Activated CD4-positive, alpha-beta T cell treated with anti-CD3 and anti-CD28 coated beads for 36 hours (primary cell): Measurements from ENCODE around the gene KCTD18. TPM values are rescaled to one million over a fixed set of nuclear protein-coding genes. Genes with fewer than 3 reads are reported as not detected.
A peak's percentile ranks its signal among the peaks of the same experiment; 100 is the strongest.

Experiments used
- ATAC-seq: fragments of 200-7000 bp; cut with Tn5 transposase; one replicate; pipeline ENCODE4 v1.10.0; 2021; ENCODE audit warnings: mild to moderate bottlenecking, moderate library complexity
- CTCF ChIA-PET: fragments of 350-600 bp; sonication (Branson Sonifier 250); formaldehyde crosslinking; loops from one replicate; lab custom pipeline; 2021; ENCODE audit warnings: antibody characterized with exemption; lab: Charles Lee
- POLR2A ChIA-PET: fragments of 350-600 bp; sonication (Branson Sonifier 250); formaldehyde crosslinking; loops from one replicate; lab custom pipeline; 2021; ENCODE audit warnings: antibody characterized with exemption, inconsistent platforms; lab: Charles Lee
- DNase-seq: peaks from one replicate; pipeline ENCODE4 v3.0.0-alpha.2; 2020
- H3K27ac Mint-ChIP-seq: one replicate; pipeline ENCODE4 v1.8.0; 2021; ENCODE audit warnings: mixed read lengths
- H3K27me3 Mint-ChIP-seq: one replicate; pipeline ENCODE4 v1.8.0; 2021; ENCODE audit warnings: mixed read lengths
- H3K36me3 Mint-ChIP-seq: one replicate; pipeline ENCODE4 v1.8.0; 2021; ENCODE audit warnings: low read depth, mixed read lengths
- H3K4me1 Mint-ChIP-seq: one replicate; pipeline ENCODE4 v1.8.0; 2021; ENCODE audit warnings: mixed read lengths
- H3K4me3 Mint-ChIP-seq: one replicate; pipeline ENCODE4 v1.8.0; 2021; ENCODE audit warnings: mild to moderate bottlenecking, moderate library complexity, mixed read lengths
- H3K9me3 Mint-ChIP-seq: one replicate; pipeline ENCODE4 v1.8.0; 2021; ENCODE audit warnings: low read depth, mixed read lengths
- intact Hi-C, 2 experiments: fragments of 100-400 bp; cut with DNase I in 1 of 2; cut with micrococcal nuclease in 1 of 2; formaldehyde crosslinking; loops; one replicate each; pipeline versions ENCODE4 v1.14.2 to v1.15.1; 2022 to 2024; cut with DNase I, micrococcal nuclease
- total RNA-seq, 2 experiments: library from RNA; stranded (reverse); gene quantifications; one replicate each; pipeline ENCODE4 v1.2.3, GENCODE V29; 2021

The KCTD18 gene
- total RNA-seq, 2 experiments from 2014 or later = 15.9 to 17.4 TPM

- Mint-ChIP-seq H3K4me1 (no peaks in the 10 kb centered on the region), H3K4me3 (no peak overlapping the region), H3K9me3 (no peaks in the 10 kb centered on the region), H3K27me3 (no peaks in the 10 kb centered on the region), H3K27ac (no peak overlapping the region), H3K36me3 (peaks cover 21% of the 10 kb centered on the region)
- intact Hi-C loops = no loop called here
- CTCF ChIA-PET = no interaction called here
- POLR2A ChIA-PET = no interaction called here
- DNase-seq (no peak), ATAC-seq (no peak)
These were observed 21.7 kb downstream of the KCTD18 start for GRCh38 chr2:200488169-200488568.

- DNase-seq (no peak), ATAC-seq (no peak)
- ChIA-PET CTCF (interaction anchor here (1.4 to 6.7 kb wide), 4 partner anchors 14 to 507 kb away, joined by 3 to 44 read pairs (median 5); no protein-coding TSS in a partner anchor), POLR2A (no interaction called here)
- no peaks in the 10 kb centered on the region for H3K9me3 Mint-ChIP-seq
- no peaks in the 10 kb centered on the region for H3K4me1 Mint-ChIP-seq
- H3K27me3 Mint-ChIP-seq = no peaks in the 10 kb centered on the region
- no peak overlapping the region for H3K4me3 Mint-ChIP-seq
- no peak overlapping the region for H3K27ac Mint-ChIP-seq
- intact Hi-C loops = no loop called here
- H3K36me3 Mint-ChIP-seq = peaks cover 14% of the 10 kb centered on the region
These were observed 23.3 kb downstream of the KCTD18 start for GRCh38 chr2:200486529-200486928.

- POLR2A ChIA-PET = interaction anchor here (0.7 kb wide), 1 partner anchor 573 kb away, joined by 3 read pairs; no protein-coding TSS in a partner anchor
- ATAC-seq (no peak), DNase-seq (no peak)
- intact Hi-C loops = loop anchor here in 1 of 2 experiments (5.0 kb wide), 1 partner anchor 252 kb away; no protein-coding TSS in a partner anchor
- Mint-ChIP-seq H3K27ac (no peak overlapping the region), H3K4me3 (no peak overlapping the region), H3K9me3 (no peaks in the 10 kb centered on the region), H3K27me3 (no peaks in the 10 kb centered on the region), H3K36me3 (peaks cover 5% of the 10 kb centered on the region), H3K4me1 (peaks cover 2% of the 10 kb centered on the region)
- CTCF ChIA-PET = interaction anchor here (0.7 to 6.7 kb wide), 9 partner anchors 9 to 692 kb away, joined by 3 to 44 read pairs (median 4); partner anchors contain the start of gene KCTD18
These were observed 24.9 kb downstream of the KCTD18 start for GRCh38 chr2:200484934-200485333.

DNA sequence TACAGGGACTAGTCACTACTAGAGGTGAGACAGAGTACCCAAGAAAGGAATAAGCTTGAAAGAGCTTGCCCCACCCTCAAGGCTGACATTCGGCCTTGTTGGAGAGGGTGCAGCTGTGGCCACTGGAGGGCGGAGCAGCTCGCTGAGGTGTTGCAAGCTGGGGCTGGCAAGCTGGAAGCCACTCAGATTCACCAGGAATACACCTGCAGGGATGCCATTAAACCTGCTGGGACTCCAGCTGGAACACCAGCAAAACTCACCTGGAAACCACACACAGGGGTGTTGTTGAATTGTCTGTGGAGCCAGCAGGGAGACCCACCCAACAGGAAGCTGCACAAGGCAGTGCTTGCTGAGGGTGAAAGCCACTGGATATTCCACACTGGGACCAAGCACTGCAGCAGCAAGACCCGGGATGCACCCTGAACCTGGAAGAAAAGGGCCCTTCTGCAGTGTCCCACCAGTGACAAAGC is 26.1 kb downstream of the KCTD18 start:
- ATAC-seq (peak; percentile 69), DNase-seq (peak; percentile 72)
- no peaks in the 10 kb centered on the region for H3K36me3 Mint-ChIP-seq
- H3K27me3 Mint-ChIP-seq = no peaks in the 10 kb centered on the region
- no peaks in the 10 kb centered on the region for H3K9me3 Mint-ChIP-seq
- no peak overlapping the region for H3K27ac Mint-ChIP-seq
- ChIA-PET CTCF (interaction anchor here (0.6 to 6.7 kb wide), 16 partner anchors 10 to 694 kb away, joined by 3 to 44 read pairs (median 4); partner anchors contain the start of gene SPATS2L), POLR2A (no interaction called here)
- intact Hi-C loops = loop anchor here in 1 of 2 experiments (5.0 kb wide), 1 partner anchor 254 kb away; no protein-coding TSS in a partner anchor
- no peak overlapping the region for H3K4me3 Mint-ChIP-seq
- H3K4me1 Mint-ChIP-seq = peaks cover 5% of the 10 kb centered on the region

DNA sequence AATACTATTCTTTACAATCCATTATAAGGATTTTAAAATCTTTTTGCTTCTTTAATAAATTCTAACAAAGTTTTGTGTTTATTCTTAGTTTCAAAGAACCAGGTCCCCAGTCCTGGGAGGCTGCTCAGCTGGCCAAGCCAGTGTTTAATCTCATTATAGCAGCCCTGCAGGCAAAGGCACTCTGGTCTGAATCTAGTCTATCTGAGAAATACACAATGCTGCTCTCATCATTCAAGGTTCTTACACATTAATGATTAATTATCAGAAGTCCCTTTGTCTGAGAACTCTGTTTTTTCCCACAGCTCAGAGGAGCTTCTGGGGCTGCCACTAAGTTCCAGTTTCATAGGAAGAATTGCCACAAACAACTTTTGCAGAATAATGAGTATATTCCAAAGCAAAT is 27.7 kb downstream of the KCTD18 start:
- H3K4me3 Mint-ChIP-seq = no peak overlapping the region
- no peaks in the 10 kb centered on the region for H3K36me3 Mint-ChIP-seq
- intact Hi-C loops = loop anchor here in 1 of 2 experiments (5.0 kb wide), 1 partner anchor 255 kb away; no protein-coding TSS in a partner anchor
- DNase-seq (no peak), ATAC-seq (no peak)
- peaks cover 5% of the 10 kb centered on the region for H3K4me1 Mint-ChIP-seq
- ChIA-PET CTCF (interaction anchor here (0.6 to 6.7 kb wide), 22 partner anchors 11 to 632 kb away, joined by 3 to 44 read pairs (median 4); partner anchors contain the start of gene FTCDNL1), POLR2A (interaction anchor here (0.7 kb wide), 1 partner anchor 256 kb away, joined by 3 read pairs; no protein-coding TSS in a partner anchor)
- H3K9me3 Mint-ChIP-seq = no peaks in the 10 kb centered on the region
- H3K27me3 Mint-ChIP-seq = no peaks in the 10 kb centered on the region
- H3K27ac Mint-ChIP-seq = no peak overlapping the region

DNA sequence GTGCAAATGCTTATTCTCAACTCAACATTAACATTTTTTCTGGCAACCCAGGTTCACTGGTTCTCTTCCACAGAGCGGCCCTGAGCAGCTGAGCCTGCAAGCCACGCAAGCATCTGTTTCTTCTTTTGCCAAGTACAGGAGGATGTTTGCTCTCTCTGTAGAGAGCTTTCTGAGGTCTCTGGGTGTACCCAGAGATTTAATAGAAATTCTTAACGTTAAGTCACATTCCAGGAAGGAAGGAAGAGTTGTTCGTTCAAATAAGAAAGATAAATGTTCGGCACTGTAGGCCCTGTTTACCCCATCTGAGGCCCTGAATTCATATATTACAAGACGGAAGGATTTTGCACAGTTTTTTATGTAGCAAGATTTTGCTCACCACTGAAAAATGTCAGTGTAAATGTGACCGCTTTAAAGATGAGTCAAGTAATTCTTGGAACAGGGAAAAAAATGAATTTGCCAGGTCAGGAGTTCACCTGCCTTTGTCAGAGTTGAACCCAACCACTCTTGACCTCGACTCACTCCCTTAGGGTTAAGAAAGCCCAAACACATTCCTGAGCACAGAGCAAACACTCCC is 30.1 kb downstream of the KCTD18 start:
- H3K27ac Mint-ChIP-seq = no peak overlapping the region
- intact Hi-C loops = loop anchor here in 1 of 2 experiments (5.0 kb wide), 1 partner anchor 258 kb away; no protein-coding TSS in a partner anchor
- peaks cover 5% of the 10 kb centered on the region for H3K4me1 Mint-ChIP-seq
- no peaks in the 10 kb centered on the region for H3K27me3 Mint-ChIP-seq
- ATAC-seq (no peak), DNase-seq (no peak)
- POLR2A ChIA-PET = no interaction called here
- H3K4me3 Mint-ChIP-seq = no peak overlapping the region
- CTCF ChIA-PET = interaction anchor here (1.2 to 6.7 kb wide), 4 partner anchors 12 to 501 kb away, joined by 3 to 44 read pairs (median 7); no protein-coding TSS in a partner anchor
- H3K9me3 Mint-ChIP-seq = no peaks in the 10 kb centered on the region
- no peaks in the 10 kb centered on the region for H3K36me3 Mint-ChIP-seq

DNA sequence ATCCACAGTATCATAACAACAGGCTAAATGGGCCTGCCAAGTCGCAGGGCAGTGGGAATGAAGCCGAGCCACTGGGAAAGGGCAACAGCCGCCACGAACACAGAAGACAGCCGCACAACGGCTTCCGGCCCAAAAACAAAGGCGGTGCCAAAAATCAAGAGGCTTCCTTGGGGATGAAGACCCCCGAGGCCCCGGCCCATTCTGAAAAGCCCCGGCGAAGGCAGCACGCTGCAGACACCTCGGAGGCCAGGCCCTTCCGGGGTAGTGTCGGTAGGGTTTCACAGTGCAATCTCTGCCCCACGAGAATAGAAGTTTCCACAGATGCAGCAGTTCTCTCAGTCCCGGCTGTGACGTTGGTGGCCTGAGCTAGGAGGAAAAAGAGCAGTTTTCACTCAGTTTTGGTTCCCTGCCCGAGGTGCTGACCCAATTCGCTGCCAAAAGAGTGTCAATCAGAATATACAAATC is 32.2 kb downstream of the KCTD18 start:
- no peaks in the 10 kb centered on the region for H3K27me3 Mint-ChIP-seq
- no peaks in the 10 kb centered on the region for H3K9me3 Mint-ChIP-seq
- ATAC-seq (no peak), DNase-seq (no peak)
- H3K4me1 Mint-ChIP-seq = peaks cover 5% of the 10 kb centered on the region
- no peaks in the 10 kb centered on the region for H3K36me3 Mint-ChIP-seq
- CTCF ChIA-PET = interaction anchor here (0.6 to 1.8 kb wide), 2 partner anchors 10 to 91 kb away, joined by 3 to 8 read pairs; no protein-coding TSS in a partner anchor
- H3K27ac Mint-ChIP-seq = no peak overlapping the region
- intact Hi-C loops = no loop called here
- no peak overlapping the region for H3K4me3 Mint-ChIP-seq
- POLR2A ChIA-PET = no interaction called here

DNA sequence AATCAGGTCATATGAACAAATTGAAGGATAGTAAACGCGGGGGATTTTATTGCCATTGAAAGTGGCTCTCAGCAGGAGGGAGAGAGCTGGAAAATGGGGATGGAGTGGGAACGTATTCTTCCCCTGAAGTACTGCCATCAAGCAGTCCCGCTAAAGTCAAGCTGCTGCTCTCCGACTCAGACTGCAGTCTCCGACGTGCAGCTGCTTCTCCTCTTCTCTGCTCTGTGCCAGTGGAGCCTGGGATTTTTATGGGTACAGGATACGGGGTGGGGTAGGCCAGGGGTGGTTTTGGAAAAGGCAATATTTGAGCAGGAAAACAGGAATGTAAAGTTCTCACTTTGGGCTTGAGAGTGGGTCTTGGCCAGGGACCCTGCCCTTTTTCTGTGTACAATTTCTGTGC is 33.0 kb downstream of the KCTD18 start:
- Mint-ChIP-seq H3K4me3 (no peak overlapping the region), H3K36me3 (no peaks in the 10 kb centered on the region), H3K27ac (no peak overlapping the region), H3K4me1 (peaks cover 5% of the 10 kb centered on the region), H3K9me3 (no peaks in the 10 kb centered on the region), H3K27me3 (no peaks in the 10 kb centered on the region)
- intact Hi-C loops = no loop called here
- DNase-seq (no peak), ATAC-seq (no peak)
- ChIA-PET CTCF (no interaction called here), POLR2A (no interaction called here)

- peaks cover 2% of the 10 kb centered on the region for H3K36me3 Mint-ChIP-seq
- ATAC-seq (no peak), DNase-seq (no peak)
- intact Hi-C loops = no loop called here
- ChIA-PET POLR2A (no interaction called here), CTCF (interaction anchor here (0.7 to 1.2 kb wide), 2 partner anchors 10 to 500 kb away, joined by 3 read pairs; no protein-coding TSS in a partner anchor)
- H3K9me3 Mint-ChIP-seq = no peaks in the 10 kb centered on the region
- peaks cover 10% of the 10 kb centered on the region for H3K4me1 Mint-ChIP-seq
- no peak overlapping the region for H3K4me3 Mint-ChIP-seq
- no peaks in the 10 kb centered on the region for H3K27me3 Mint-ChIP-seq
- no peak overlapping the region for H3K27ac Mint-ChIP-seq
These were observed 34.1 kb downstream of the KCTD18 start for GRCh38 chr2:200475795-200476194.

DNA sequence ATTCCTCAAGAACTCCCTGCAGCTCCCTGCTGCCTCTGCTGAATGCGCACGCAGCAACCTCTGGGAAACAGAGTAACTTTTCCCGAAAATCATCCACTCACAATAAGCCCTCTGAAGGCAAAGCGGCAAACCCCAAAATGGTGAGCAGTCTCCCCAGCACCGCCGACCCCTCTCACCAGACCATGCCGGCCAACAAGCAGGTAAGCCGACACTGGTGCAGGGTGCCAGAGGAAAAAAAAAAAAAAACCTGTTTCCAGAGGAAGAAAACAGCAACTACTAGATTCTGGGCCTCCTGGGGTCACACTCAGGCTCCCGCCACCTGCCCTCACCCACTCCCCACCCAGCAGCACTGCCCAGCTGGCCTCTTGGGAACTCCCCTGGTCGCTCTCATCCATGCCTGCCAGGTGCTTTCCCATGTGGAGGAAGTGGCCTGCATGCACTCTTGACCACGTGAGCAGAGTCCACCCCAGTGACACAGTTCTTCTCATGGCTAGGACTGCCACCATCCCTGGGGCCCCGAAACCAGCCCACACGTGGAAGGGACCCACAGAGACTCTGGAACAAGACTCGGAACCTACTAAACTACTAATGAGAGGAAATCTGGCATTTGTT is 36.9 kb downstream of the KCTD18 start:
- Mint-ChIP-seq H3K36me3 (peaks cover 2% of the 10 kb centered on the region), H3K27ac (no peak overlapping the region), H3K9me3 (no peaks in the 10 kb centered on the region), H3K27me3 (no peaks in the 10 kb centered on the region), H3K4me3 (no peak overlapping the region), H3K4me1 (peaks cover 24% of the 10 kb centered on the region)
- intact Hi-C loops = no loop called here
- ATAC-seq = no peak
- DNase-seq = no peak
- POLR2A ChIA-PET = no interaction called here
- CTCF ChIA-PET = interaction anchor here (1.0 to 3.1 kb wide), 6 partner anchors 8 to 493 kb away, joined by 3 to 14 read pairs (median 5); partner anchors contain the start of gene SPATS2L

GRCh38 chr2:200471928-200472645 is 37.8 kb downstream of the KCTD18 start:
- ChIA-PET POLR2A (no interaction called here), CTCF (interaction anchor here (0.6 to 3.1 kb wide), 15 partner anchors 9 to 498 kb away, joined by 3 to 14 read pairs (median 4); partner anchors contain the start of gene SPATS2L)
- H3K36me3 Mint-ChIP-seq = peaks cover 2% of the 10 kb centered on the region
- no peak for ATAC-seq
- peaks cover 32% of the 10 kb centered on the region for H3K4me1 Mint-ChIP-seq
- H3K27ac Mint-ChIP-seq = no peak overlapping the region
- intact Hi-C loops = loop anchor here (1.0 to 2.0 kb wide), 3 partner anchors 165 to 493 kb away; partner anchors contain the start of gene SPATS2L (in 1 of the 2)
- H3K27me3 Mint-ChIP-seq = no peaks in the 10 kb centered on the region
- no peak for DNase-seq
- H3K9me3 Mint-ChIP-seq = no peaks in the 10 kb centered on the region
- no peak overlapping the region for H3K4me3 Mint-ChIP-seq
